Endothelial cell of umbilical vein (primary cell): ENCODE data around the gene DDX52. TPM values are rescaled to one million over a fixed set of nuclear protein-coding genes. Genes with fewer than 3 reads are reported as not detected.

Source experiments
- BruUV-seq: library from RNA; stranded (reverse); fragments of 400-500 nt; replicated peaks from 2 replicates; lab custom pipeline; 2021; lab: Mats Ljungman, UMichigan
- CTCF ChIA-PET: fragments of 300-600, 350-600 bp; sonication (Branson Sonifier 250); formaldehyde crosslinking; loops from one replicate; lab custom pipeline; 2021; ENCODE audit warnings: antibody characterized with exemption, inconsistent platforms; lab: Charles Lee
- POLR2A ChIA-PET: fragments of 300-600, 350-600 bp; sonication (Branson Sonifier 250); formaldehyde crosslinking; loops from one replicate; lab custom pipeline; 2021; ENCODE audit warnings: antibody characterized with exemption, inconsistent platforms; lab: Charles Lee
- DNase-seq: peaks from one replicate; pipeline ENCODE4 v3.0.0-alpha.2; 2011; ENCODE audit warnings: low read depth, low spot score
- FAIRE-seq: peaks from 2 replicates; lab custom pipeline; 2011; peaks lifted over from hg19 to GRCh38; lab: Jason Lieb, UNC
- H2AFZ ChIP-seq: 2 replicates; pipeline ENCODE4 v1.6.0; 2012; ENCODE audit warnings: low read depth, low read length, control low read depth, inconsistent platforms
- H3K27ac ChIP-seq: 2 replicates; pipeline ENCODE4 v1.5.1; 2011; ENCODE audit warnings: low read depth, mild to moderate bottlenecking, control low read depth, low read length, moderate library complexity; ENCODE audit not compliant: insufficient read depth
- H3K27me3 ChIP-seq, 2 experiments: 2 replicates each; pipeline versions ENCODE4 v1.6.0 to v1.6.1; 2011; ENCODE audit warnings: low read length in 2 of 2, mixed read lengths in 1 of 2; ENCODE audit not compliant: control insufficient read depth in 2 of 2, insufficient read depth in 2 of 2
- H3K36me3 ChIP-seq, 2 experiments: 2 replicates in 1 of 2; 3 replicates in 1 of 2; pipeline ENCODE4 v1.5.1; 2011; ENCODE audit warnings: low read length in 2 of 2, mild to moderate bottlenecking in 1 of 2, moderate library complexity in 1 of 2; ENCODE audit not compliant: control insufficient read depth in 2 of 2, insufficient read depth in 2 of 2; ENCODE audit errors: extremely low read depth in 1 of 2
- H3K4me1 ChIP-seq: 3 replicates; pipeline ENCODE4 v1.5.1; 2011; ENCODE audit warnings: mild to moderate bottlenecking, low read length; ENCODE audit not compliant: control insufficient read depth, insufficient read depth; ENCODE audit errors: extremely low read depth
- H3K4me2 ChIP-seq: 2 replicates; pipeline ENCODE4 v1.6.1; 2011; ENCODE audit warnings: low read length, control low read depth, mixed read lengths; ENCODE audit not compliant: insufficient read depth
- H3K4me3 ChIP-seq, 3 experiments: fragments of 200-600 bp in 1 of 3; sonication (generic), shearing (Covaris generic) in 1 of 3; replicated peaks in 1 of 3; 2 replicates each; pipeline ENCODE4 v1.5.1; 2011 to 2016; ENCODE audit warnings: control low read depth in 3 of 3, low read length in 3 of 3, mild to moderate bottlenecking in 2 of 3, inconsistent platforms in 1 of 3, low read depth in 1 of 3, moderate library complexity in 1 of 3; ENCODE audit not compliant: insufficient read depth in 1 of 3
- H3K79me2 ChIP-seq: 2 replicates; pipeline ENCODE4 v1.6.0; 2012; ENCODE audit warnings: low read length, inconsistent platforms; ENCODE audit not compliant: control insufficient read depth, insufficient read depth
- H3K9ac ChIP-seq: replicated peaks from 2 replicates; pipeline ENCODE3; 2011; ENCODE audit warnings: low read length, control low read depth; ENCODE audit not compliant: insufficient read depth; ENCODE audit errors: extremely low read depth
- H3K9me1 ChIP-seq: replicated peaks from 3 replicates; pipeline ENCODE4 v1.6.0; 2011; ENCODE audit warnings: mild to moderate bottlenecking, low read length; ENCODE audit not compliant: control insufficient read depth, insufficient read depth; ENCODE audit errors: extremely low read depth
- H3K9me3 ChIP-seq: replicated peaks from 2 replicates; pipeline ENCODE4 v1.5.1; 2012; ENCODE audit warnings: low read length, inconsistent platforms; ENCODE audit not compliant: control insufficient read depth, insufficient read depth
- H4K20me1 ChIP-seq: replicated peaks from 2 replicates; pipeline ENCODE3; 2011; ENCODE audit warnings: mild to moderate bottlenecking, low read length; ENCODE audit not compliant: control insufficient read depth, insufficient read depth; ENCODE audit errors: extremely low read depth
- EZH2 ChIP-seq: IDR thresholded peaks from 2 replicates; pipeline ENCODE4 v1.6.1; 2012; ENCODE audit warnings: borderline replicate concordance, low read depth, mild to moderate bottlenecking, moderate library complexity, low read length, inconsistent platforms; ENCODE audit not compliant: severe bottlenecking
- FOS ChIP-seq: IDR thresholded peaks from 2 replicates; pipeline ENCODE4 v1.6.1; 2011; ENCODE audit warnings: mild to moderate bottlenecking, low read length, moderate library complexity, borderline replicate concordance; ENCODE audit not compliant: insufficient read depth
- GATA2 ChIP-seq: IDR thresholded peaks from 2 replicates; pipeline ENCODE4 v1.7.0; 2011; ENCODE audit warnings: low read depth, mild to moderate bottlenecking, moderate library complexity, mixed read lengths, low read length; ENCODE audit not compliant: insufficient read length, insufficient read depth
- JUN ChIP-seq: IDR thresholded peaks from 2 replicates; pipeline ENCODE4 v1.6.1; 2011; ENCODE audit warnings: borderline replicate concordance, low read depth; ENCODE audit not compliant: insufficient read length, insufficient read depth
- MYC ChIP-seq: IDR thresholded peaks from one replicate; pipeline ENCODE4 v1.6.1; 2011; ENCODE audit warnings: mild to moderate bottlenecking, low read depth, low read length
- POLR2A ChIP-seq: IDR thresholded peaks from 2 replicates; pipeline ENCODE4 v1.6.1; 2012; ENCODE audit warnings: low read depth, mild to moderate bottlenecking, control low read depth, low read length
- POLR2AphosphoS5 ChIP-seq: IDR thresholded peaks from 2 replicates; pipeline ENCODE4 v1.6.1; 2012; ENCODE audit warnings: low read depth, mild to moderate bottlenecking, control low read depth, low read length, moderate library complexity; ENCODE audit not compliant: insufficient read depth
- dilution Hi-C: fragments of 300-500 bp; cut with MboI; formaldehyde crosslinking; loops from one replicate; pipeline ENCODE4 v1.15.0; 2019; ENCODE audit warnings: low sequenced_read_pairs; ENCODE audit not compliant: extremely low pct_ligation_motif_present
- intact Hi-C: fragments of 100-400 bp; cut with micrococcal nuclease; formaldehyde crosslinking; loops from one replicate; pipeline ENCODE4 v1.10.0; 2022
- polyA plus RNA-seq, 4 experiments: library from polyadenylated mRNA; depleted of rRNA in 3 of 4; stranded (reverse) in 3 of 4; unstranded in 1 of 4; fragments of >200 nt; gene quantifications; 2 replicates each; pipeline versions ENCODE4 v1.2.1 to v1.2.3, GENCODE V29; 2011 to 2012; ENCODE audit warnings: missing spikeins in 1 of 4
- total RNA-seq: library from RNA; stranded (reverse); gene quantifications from 2 replicates; pipeline ENCODE4 v1.2.3, GENCODE V29; 2021
- TF ChIP-seq, protein P1 (sequence below), 2 donors: IDR thresholded peaks; 1 replicate in 1 of 2; 2 replicates in 1 of 2; pipeline ENCODE4 v1.5.1; 2011; ENCODE audit warnings: low read length in 2 of 2, mild to moderate bottlenecking in 2 of 2, moderate library complexity in 2 of 2, control low read depth in 1 of 2, inconsistent platforms in 1 of 2, low read depth in 1 of 2; ENCODE audit not compliant: insufficient read depth in 1 of 2; ENCODE audit errors: extremely low read depth in 1 of 2
- TF ChIP-seq, protein P2 (sequence below): IDR thresholded peaks from 2 replicates; pipeline ENCODE4 v1.6.1; 2011; ENCODE audit not compliant: insufficient read depth, insufficient read length

DDX52 gene
- total and polyA plus RNA-seq, 2 donors (not counting 3 experiments of a cell fraction or from before 2014, with no cell fraction given): 12.5 to 58.4 TPM

DNA sequence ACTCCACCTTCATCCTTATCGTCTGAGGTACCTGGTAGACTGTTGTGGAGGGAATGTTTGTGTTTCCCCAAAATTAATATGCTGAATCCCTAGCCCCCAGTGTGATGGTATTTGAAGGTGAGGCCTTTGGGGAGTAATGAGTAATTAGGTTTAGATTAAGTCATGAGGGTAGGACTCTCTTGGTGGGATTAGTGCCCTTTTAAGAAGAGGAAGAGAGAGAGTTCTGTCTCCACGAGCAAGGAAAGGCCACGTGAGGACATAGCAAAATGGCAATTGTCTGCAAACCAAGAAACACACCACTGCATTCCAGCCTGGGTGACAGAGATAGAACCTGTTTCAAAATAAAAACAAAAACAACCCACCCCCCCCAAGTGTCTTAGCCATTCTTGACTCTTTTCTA lies 21.0 kb upstream of the DDX52 start:
- H2AFZ ChIP-seq: no peak overlapping the region
- no peaks in the 10 kb centered on the region for H3K36me3 ChIP-seq
- no peak for TF ChIP-seq EZH2
- TF ChIP-seq MYC: no peak
- TF ChIP-seq FOS: no peak
- TF ChIP-seq, protein P1, sequence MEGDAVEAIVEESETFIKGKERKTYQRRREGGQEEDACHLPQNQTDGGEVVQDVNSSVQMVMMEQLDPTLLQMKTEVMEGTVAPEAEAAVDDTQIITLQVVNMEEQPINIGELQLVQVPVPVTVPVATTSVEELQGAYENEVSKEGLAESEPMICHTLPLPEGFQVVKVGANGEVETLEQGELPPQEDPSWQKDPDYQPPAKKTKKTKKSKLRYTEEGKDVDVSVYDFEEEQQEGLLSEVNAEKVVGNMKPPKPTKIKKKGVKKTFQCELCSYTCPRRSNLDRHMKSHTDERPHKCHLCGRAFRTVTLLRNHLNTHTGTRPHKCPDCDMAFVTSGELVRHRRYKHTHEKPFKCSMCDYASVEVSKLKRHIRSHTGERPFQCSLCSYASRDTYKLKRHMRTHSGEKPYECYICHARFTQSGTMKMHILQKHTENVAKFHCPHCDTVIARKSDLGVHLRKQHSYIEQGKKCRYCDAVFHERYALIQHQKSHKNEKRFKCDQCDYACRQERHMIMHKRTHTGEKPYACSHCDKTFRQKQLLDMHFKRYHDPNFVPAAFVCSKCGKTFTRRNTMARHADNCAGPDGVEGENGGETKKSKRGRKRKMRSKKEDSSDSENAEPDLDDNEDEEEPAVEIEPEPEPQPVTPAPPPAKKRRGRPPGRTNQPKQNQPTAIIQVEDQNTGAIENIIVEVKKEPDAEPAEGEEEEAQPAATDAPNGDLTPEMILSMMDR (IDR thresholded peaks at IDR 0.05; ENCODE audit: extremely low read depth in 1 of 2, insufficient read depth in 1 of 2, low read depth in 1 of 2, low read length in 2 of 2): no peak
- TF ChIP-seq POLR2A: no peak
- TF ChIP-seq JUN: no peak
- TF ChIP-seq POLR2AphosphoS5: no peak
- TF ChIP-seq GATA2: no peak
- TF ChIP-seq, protein P2, sequence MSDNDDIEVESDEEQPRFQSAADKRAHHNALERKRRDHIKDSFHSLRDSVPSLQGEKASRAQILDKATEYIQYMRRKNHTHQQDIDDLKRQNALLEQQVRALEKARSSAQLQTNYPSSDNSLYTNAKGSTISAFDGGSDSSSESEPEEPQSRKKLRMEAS: no peak
- no peak overlapping the region for H3K4me3 ChIP-seq
- no TSS peak for BruUV-seq
- DNase-seq (no peak), FAIRE-seq (no peak)
- no peaks in the 10 kb centered on the region for H3K9me1 ChIP-seq
- POLR2A ChIA-PET: no interaction called here
- CTCF ChIA-PET: no interaction called here
- intact Hi-C loops: no loop called here
- H3K9me3 ChIP-seq: no peaks in the 10 kb centered on the region
- H4K20me1 ChIP-seq: no peaks in the 10 kb centered on the region
- dilution Hi-C loops: no loop called here
- no peak overlapping the region for H3K4me2 ChIP-seq
- H3K9ac ChIP-seq: no peak overlapping the region
- H3K27ac ChIP-seq: no peak overlapping the region
- H3K4me1 ChIP-seq: no peaks in the 10 kb centered on the region
- H3K27me3 ChIP-seq: no peaks in the 10 kb centered on the region
- H3K79me2 ChIP-seq: no peaks in the 10 kb centered on the region
